HG03565 (cell line): ENCODE results near the gene AFAP1L2.

Source experiments
- ATAC-seq: cut with Tn5 transposase; IDR thresholded peaks from one replicate; pipeline ENCODE4 v1.9.1; 2021; ENCODE audit warnings: mild to moderate bottlenecking, moderate library complexity; ENCODE audit not compliant: unreplicated experiment

AFAP1L2 gene

GRCh38 chr10:114392112-114392835, 12.0 kb downstream of the AFAP1L2 start:
- ATAC-seq, result no peak

GRCh38 chr10:114391599-114391998, 12.7 kb downstream of the AFAP1L2 start:
- no peak for ATAC-seq

GRCh38 chr10:114389426-114389825, 14.9 kb downstream of the AFAP1L2 start:
- no peak for ATAC-seq

- ATAC-seq, result peak; percentile 80
Observed at GRCh38 chr10:114388275-114388674, 16.0 kb downstream of the AFAP1L2 start.

GRCh38 chr10:114387784-114388183, 16.5 kb downstream of the AFAP1L2 start:
- ATAC-seq, result no peak

GRCh38 chr10:114386452-114386851, 17.9 kb downstream of the AFAP1L2 start:
- no peak for ATAC-seq

GRCh38 chr10:114385557-114385956, 18.7 kb downstream of the AFAP1L2 start:
- ATAC-seq, result no peak

- ATAC-seq, result no peak
Observed at GRCh38 chr10:114384601-114385000, 19.7 kb downstream of the AFAP1L2 start.

GRCh38 chr10:114384181-114384580, 20.1 kb downstream of the AFAP1L2 start:
- ATAC-seq, result no peak

- no peak for ATAC-seq
Observed at GRCh38 chr10:114380797-114381196, 23.5 kb downstream of the AFAP1L2 start.

- ATAC-seq, result no peak
Observed at GRCh38 chr10:114380060-114380459, 24.2 kb downstream of the AFAP1L2 start.

- ATAC-seq, result no peak
Observed at GRCh38 chr10:114379631-114380041, 24.7 kb downstream of the AFAP1L2 start.

- ATAC-seq, result no peak
Observed at GRCh38 chr10:114376523-114376922, 27.8 kb downstream of the AFAP1L2 start.

GRCh38 chr10:114375047-114375446, 29.3 kb downstream of the AFAP1L2 start:
- ATAC-seq, result no peak

- ATAC-seq, result no peak
Observed at GRCh38 chr10:114374053-114374791, 30.1 kb downstream of the AFAP1L2 start.

- ATAC-seq, result no peak
Observed at GRCh38 chr10:114373631-114374030, 30.7 kb downstream of the AFAP1L2 start.

GRCh38 chr10:114372995-114373394, 31.3 kb downstream of the AFAP1L2 start:
- ATAC-seq, result no peak

GRCh38 chr10:114372179-114372578, 32.1 kb downstream of the AFAP1L2 start:
- ATAC-seq, result no peak

GRCh38 chr10:114370966-114371365, 33.3 kb downstream of the AFAP1L2 start:
- no peak for ATAC-seq

GRCh38 chr10:114370199-114370598, 34.1 kb downstream of the AFAP1L2 start:
- no peak for ATAC-seq

- ATAC-seq, result no peak
Observed at GRCh38 chr10:114368057-114368391, 36.3 kb downstream of the AFAP1L2 start.

GRCh38 chr10:114367351-114368056, 36.8 kb downstream of the AFAP1L2 start:
- ATAC-seq, result no peak
